Measurements from ENCODE around the gene PLAC1. TPM values are rescaled to one million over a fixed set of nuclear protein-coding genes. Genes with fewer than 3 reads are reported as not detected.

Gene PLAC1
- total RNA-seq, 1 donor: not detected

GRCh38 chrX:134568285-134569016, 89.8 kb downstream of the PLAC1 start:
- Histone ChIP-seq H3K4me2 (ENCODE audit: insufficient read depth, low read length) (no peak overlapping the region), H3K36me3 (ENCODE audit: insufficient read depth, low read length) (no peaks in the 10 kb centered on the region), H2AFZ (ENCODE audit: low read length) (no peak overlapping the region), H3K27me3 (ENCODE audit: insufficient read depth, low read length) (no peaks in the 10 kb centered on the region), H3K4me3 (ENCODE audit: insufficient read depth, low read length) (no peak overlapping the region), H3K27ac (ENCODE audit: low read depth, low read length) (no peak overlapping the region), H3K79me2 (ENCODE audit: insufficient read depth, low read length) (no peaks in the 10 kb centered on the region), H4K20me1 (ENCODE audit: insufficient read depth, low read length) (no peaks in the 10 kb centered on the region), H3K4me1 (ENCODE audit: insufficient read depth, low read length) (peaks cover 7% of the 10 kb centered on the region), H3K9me3 (ENCODE audit: low read depth, low read length) (no peaks in the 10 kb centered on the region)
- DNase-seq (ENCODE audit: insufficient read length, low spot score, missing footprints): no peak
- TF ChIP-seq CTCF (IDR thresholded peaks at IDR 0.05; ENCODE audit: extremely low read depth, low read depth, low read length): no peak

GRCh38 chrX:134566506-134566905, 91.8 kb downstream of the PLAC1 start:
- no peaks in the 10 kb centered on the region for H3K79me2 ChIP-seq (ENCODE audit: insufficient read depth, low read length)

GRCh38 chrX:134562002-134562401, 96.3 kb downstream of the PLAC1 start:
- H3K36me3 ChIP-seq (ENCODE audit: insufficient read depth, low read length): no peaks in the 10 kb centered on the region
- H3K27ac ChIP-seq (ENCODE audit: low read depth, low read length): no peak overlapping the region
- no peak for DNase-seq (ENCODE audit: insufficient read length, low spot score, missing footprints)
- H3K27me3 ChIP-seq (ENCODE audit: insufficient read depth, low read length): no peaks in the 10 kb centered on the region
- no peak overlapping the region for H2AFZ ChIP-seq (ENCODE audit: low read length)
- TF ChIP-seq CTCF (IDR thresholded peaks at IDR 0.05; ENCODE audit: extremely low read depth, low read depth, low read length): no peak
- H3K9me3 ChIP-seq (ENCODE audit: low read depth, low read length): no peaks in the 10 kb centered on the region
- H3K79me2 ChIP-seq (ENCODE audit: insufficient read depth, low read length): no peaks in the 10 kb centered on the region
- no peak overlapping the region for H3K4me2 ChIP-seq (ENCODE audit: insufficient read depth, low read length)
- H3K4me1 ChIP-seq (ENCODE audit: insufficient read depth, low read length): no peaks in the 10 kb centered on the region
- no peak overlapping the region for H3K4me3 ChIP-seq (ENCODE audit: insufficient read depth, low read length)
- H4K20me1 ChIP-seq (ENCODE audit: insufficient read depth, low read length): no peaks in the 10 kb centered on the region

More at GRCh38 chrX:134566506-134566905, 91.8 kb downstream of the PLAC1 start:
- Histone ChIP-seq H3K9me3 (ENCODE audit: low read depth, low read length) (no peaks in the 10 kb centered on the region), H3K27me3 (ENCODE audit: insufficient read depth, low read length) (no peaks in the 10 kb centered on the region), H2AFZ (ENCODE audit: low read length) (no peak overlapping the region), H3K27ac (ENCODE audit: low read depth, low read length) (no peak overlapping the region), H3K4me2 (ENCODE audit: insufficient read depth, low read length) (no peak overlapping the region), H4K20me1 (ENCODE audit: insufficient read depth, low read length) (no peaks in the 10 kb centered on the region), H3K4me3 (ENCODE audit: insufficient read depth, low read length) (no peak overlapping the region), H3K36me3 (ENCODE audit: insufficient read depth, low read length) (no peaks in the 10 kb centered on the region), H3K4me1 (ENCODE audit: insufficient read depth, low read length) (peaks cover 5% of the 10 kb centered on the region)
- TF ChIP-seq CTCF (IDR thresholded peaks at IDR 0.05; ENCODE audit: extremely low read depth, low read depth, low read length): no peak
- DNase-seq (ENCODE audit: insufficient read length, low spot score, missing footprints): no peak

- DNase-seq (ENCODE audit: insufficient read length, low spot score, missing footprints): no peak
- Histone ChIP-seq H3K4me2 (ENCODE audit: insufficient read depth, low read length) (no peak overlapping the region), H3K9me3 (ENCODE audit: low read depth, low read length) (no peaks in the 10 kb centered on the region), H2AFZ (ENCODE audit: low read length) (no peak overlapping the region), H3K4me3 (ENCODE audit: insufficient read depth, low read length) (no peak overlapping the region), H3K27me3 (ENCODE audit: insufficient read depth, low read length) (no peaks in the 10 kb centered on the region), H3K36me3 (ENCODE audit: insufficient read depth, low read length) (no peaks in the 10 kb centered on the region), H3K27ac (ENCODE audit: low read depth, low read length) (no peak overlapping the region), H3K4me1 (ENCODE audit: insufficient read depth, low read length) (no peaks in the 10 kb centered on the region), H3K79me2 (ENCODE audit: insufficient read depth, low read length) (no peaks in the 10 kb centered on the region), H4K20me1 (ENCODE audit: insufficient read depth, low read length) (no peaks in the 10 kb centered on the region)
- TF ChIP-seq CTCF (IDR thresholded peaks at IDR 0.05; ENCODE audit: extremely low read depth, low read depth, low read length): no peak
These were observed 100.1 kb downstream of the PLAC1 start for GRCh38 chrX:134558133-134558532.
